HEK293 (cell line): ENCODE data around the gene GPR22.

Experiments used
- CTCF ChIP-seq: fragments of 450-650 bp; formaldehyde crosslinking; IDR thresholded peaks from 2 replicates; pipeline ENCODE4 v1.5.1; 2016; ENCODE audit warnings: missing biosample characterization, missing genetic modification characterization
- GLIS1 ChIP-seq: fragments of 450-650 bp; formaldehyde crosslinking; IDR thresholded peaks from 2 replicates; pipeline ENCODE4 v1.5.1; 2016; ENCODE audit warnings: missing biosample characterization, missing genetic modification characterization
- HOXA7 ChIP-seq: sonication (generic); formaldehyde crosslinking; IDR thresholded peaks from 2 replicates; pipeline ENCODE4 v1.8.1; 2022; ENCODE audit warnings: missing genetic modification reagents, borderline replicate concordance
- KLF17 ChIP-seq: fragments of 450-650 bp; formaldehyde crosslinking; IDR thresholded peaks from 2 replicates; pipeline ENCODE4 v1.5.1; 2016; ENCODE audit warnings: missing biosample characterization, missing genetic modification characterization
- WT1 ChIP-seq: fragments of 450-650 bp; formaldehyde crosslinking; IDR thresholded peaks from 2 replicates; pipeline ENCODE4 v1.5.1; 2016; ENCODE audit warnings: missing biosample characterization, missing genetic modification characterization
- ZBTB1 ChIP-seq: fragments of 450-650 bp; formaldehyde crosslinking; IDR thresholded peaks from 2 replicates; pipeline ENCODE4 v1.5.1; 2016; ENCODE audit warnings: missing biosample characterization, missing genetic modification characterization
- ZBTB17 ChIP-seq: fragments of 450-650 bp; formaldehyde crosslinking; IDR thresholded peaks from 2 replicates; pipeline ENCODE4 v1.5.1; 2016; ENCODE audit warnings: missing biosample characterization, missing genetic modification characterization
- ZNF114 ChIP-seq: fragments of 450-650 bp; formaldehyde crosslinking; IDR thresholded peaks from 2 replicates; pipeline ENCODE4 v1.5.0; 2017; ENCODE audit warnings: missing biosample characterization, missing genetic modification characterization
- ZNF24 ChIP-seq: fragments of 450-650 bp; formaldehyde crosslinking; IDR thresholded peaks from 2 replicates; pipeline ENCODE4 v1.5.1; 2016; ENCODE audit warnings: missing biosample characterization, missing genetic modification characterization
- ZNF274 ChIP-seq, 2 experiments: fragments of 200-500 bp in 1 of 2; fragments of 450-650 bp in 1 of 2; sonication (Bioruptor generic) in 1 of 2; formaldehyde crosslinking in 1 of 2; IDR thresholded peaks; 2 replicates each; pipeline versions ENCODE4 v1.5.1 to v1.6.1; 2014 to 2016; ENCODE audit warnings: borderline replicate concordance in 1 of 2, inconsistent platforms in 1 of 2, low read length in 1 of 2, missing biosample characterization in 1 of 2, missing genetic modification characterization in 1 of 2
- ZNF335 ChIP-seq: fragments of 450-650 bp; formaldehyde crosslinking; conservative IDR thresholded peaks from 2 replicates; pipeline ENCODE4 v1.5.1; 2016; ENCODE audit warnings: missing biosample characterization, missing genetic modification characterization
- ZNF629 ChIP-seq: fragments of 450-650 bp; formaldehyde crosslinking; IDR thresholded peaks from 2 replicates; pipeline ENCODE4 v1.5.1; 2017; ENCODE audit warnings: missing biosample characterization, missing genetic modification characterization
- ZNF843 ChIP-seq: fragments of 450-650 bp; formaldehyde crosslinking; IDR thresholded peaks from 2 replicates; pipeline ENCODE4 v1.5.1; 2016; ENCODE audit warnings: missing biosample characterization, missing genetic modification characterization
- TF ChIP-seq, protein P1 (sequence below): fragments of 450-650 bp; formaldehyde crosslinking; IDR thresholded peaks from 2 replicates; pipeline ENCODE4 v1.5.1; 2016; ENCODE audit warnings: missing biosample characterization, missing genetic modification characterization

GRCh38 chr7:107464666-107465226 is 5.1 kb upstream of the GPR22 start:
- TF ChIP-seq ZBTB1 (tag by site-specific recombination) = no peak
- no peak for TF ChIP-seq ZNF335 (tag by site-specific recombination)
- TF ChIP-seq ZNF24 (tag by site-specific recombination) = no peak
- TF ChIP-seq CTCF = no peak
- no peak for TF ChIP-seq HOXA7
- TF ChIP-seq ZNF629 (tag by site-specific recombination) = no peak
- TF ChIP-seq, protein P1, sequence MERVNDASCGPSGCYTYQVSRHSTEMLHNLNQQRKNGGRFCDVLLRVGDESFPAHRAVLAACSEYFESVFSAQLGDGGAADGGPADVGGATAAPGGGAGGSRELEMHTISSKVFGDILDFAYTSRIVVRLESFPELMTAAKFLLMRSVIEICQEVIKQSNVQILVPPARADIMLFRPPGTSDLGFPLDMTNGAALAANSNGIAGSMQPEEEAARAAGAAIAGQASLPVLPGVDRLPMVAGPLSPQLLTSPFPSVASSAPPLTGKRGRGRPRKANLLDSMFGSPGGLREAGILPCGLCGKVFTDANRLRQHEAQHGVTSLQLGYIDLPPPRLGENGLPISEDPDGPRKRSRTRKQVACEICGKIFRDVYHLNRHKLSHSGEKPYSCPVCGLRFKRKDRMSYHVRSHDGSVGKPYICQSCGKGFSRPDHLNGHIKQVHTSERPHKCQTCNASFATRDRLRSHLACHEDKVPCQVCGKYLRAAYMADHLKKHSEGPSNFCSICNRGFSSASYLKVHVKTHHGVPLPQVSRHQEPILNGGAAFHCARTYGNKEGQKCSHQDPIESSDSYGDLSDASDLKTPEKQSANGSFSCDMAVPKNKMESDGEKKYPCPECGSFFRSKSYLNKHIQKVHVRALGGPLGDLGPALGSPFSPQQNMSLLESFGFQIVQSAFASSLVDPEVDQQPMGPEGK (tag by site-specific recombination) = no peak
- TF ChIP-seq KLF17 (tag by site-specific recombination) = no peak
- no peak for TF ChIP-seq ZNF114 (tag by site-specific recombination)
- no peak for TF ChIP-seq ZNF274 (IDR thresholded peaks at IDR 0.05; ENCODE audit: low read length)
- TF ChIP-seq ZNF274 (tag by site-specific recombination; IDR thresholded peaks at IDR 0.05; ENCODE audit: borderline replicate concordance) = no peak
- TF ChIP-seq WT1 (tag by site-specific recombination) = no peak
- TF ChIP-seq ZBTB17 (tag by site-specific recombination) = no peak
- no peak for TF ChIP-seq ZNF843 (tag by site-specific recombination)
- TF ChIP-seq GLIS1 (tag by site-specific recombination) = no peak
